Regular cardiac myocyte (primary cell): ENCODE measurements around the gene SBNO2. TPM values are rescaled to one million over a fixed set of nuclear protein-coding genes. Genes with fewer than 3 reads are reported as not detected.

ENCODE experiments used
- total RNA-seq: library from RNA; depleted of rRNA; stranded (reverse); fragments of >200 nt; gene quantifications from 2 replicates; pipeline ENCODE4 v1.2.3, GENCODE V29; 2014

Gene SBNO2
- 34.1 and 40.3 TPM in 2 replicates for total RNA-seq

GRCh38 chr19:1173845-1174809 is at the start of gene SBNO2:
TSS of gene SBNO2 (minus strand) at chr19:1174268. CDS start at chr19:1154276, 19,992 bp downstream.

GRCh38 chr19:1205114-1206099 is 31.3 kb upstream of the SBNO2 start, which contains the start of gene STK11:
TSS of gene STK11 (plus strand) at chr19:1205778. CDS start at chr19:1206914, 1,136 bp downstream.

GRCh38 chr19:1103708-1104310 is 70.3 kb downstream of the SBNO2 start, which contains the start of gene GPX4:
TSS of gene GPX4 (plus strand) at chr19:1103994. CDS start at chr19:1104044, 50 bp downstream.

GRCh38 chr19:1094978-1095701 is 78.9 kb downstream of the SBNO2 start, which contains the start of gene POLR2E:
TSS of gene POLR2E (minus strand) at chr19:1095375. CDS start at chr19:1095315, 60 bp downstream.

GRCh38 chr19:1066748-1067340 is 107.2 kb downstream of the SBNO2 start, which contains the start of gene ARHGAP45:
TSS of gene ARHGAP45 (plus strand) at chr19:1067167. CDS start at chr19:1067406, 239 bp downstream.

Other genes starting within 250 kb of the SBNO2 start
- 12.7 and 15.1 TPM in 2 replicates for gene ARID3A, start 248.2 kb downstream of the SBNO2 start, total RNA-seq
- 36.1 and 64.8 TPM in 2 replicates for gene WDR18, start 189.9 kb downstream of the SBNO2 start, total RNA-seq
- gene GRIN3B, start 173.8 kb downstream of the SBNO2 start, total RNA-seq, result under 0.01 TPM in 2 replicates
- 65.7 and 95.7 TPM in 2 replicates for gene TMEM259, start 153.1 kb downstream of the SBNO2 start, total RNA-seq
- gene RNU6-2, start 152.7 kb downstream of the SBNO2 start, total RNA-seq, result not detected in 2 replicates
- gene CNN2, start 147.7 kb downstream of the SBNO2 start, total RNA-seq, result 141 and 167 TPM in 2 replicates
- gene ABCA7, start 134.2 kb downstream of the SBNO2 start, total RNA-seq, result 5.0 and 5.9 TPM in 2 replicates
- gene ARHGAP45, start 107.1 kb downstream of the SBNO2 start, total RNA-seq, result 1.7 and 2.0 TPM in 2 replicates
- 42.8 and 90.5 TPM in 2 replicates for gene POLR2E, start 78.9 kb downstream of the SBNO2 start, total RNA-seq
- gene GPX4, start 70.3 kb downstream of the SBNO2 start, total RNA-seq, result 187 and 281 TPM in 2 replicates
- gene STK11, start 31.5 kb upstream of the SBNO2 start, total RNA-seq, result 82.9 and 101 TPM in 2 replicates
- 1.7 TPM in 2 replicates for gene CBARP, start 63.7 kb upstream of the SBNO2 start, total RNA-seq
- gene ATP5F1D, start 67.5 kb upstream of the SBNO2 start, total RNA-seq, result 11.8 and 29.1 TPM in 2 replicates
- 8.7 and 22.4 TPM in 2 replicates for gene MIDN, start 74.3 kb upstream of the SBNO2 start, total RNA-seq
- 199 and 207 TPM in 2 replicates for gene CIRBP, start 95.1 kb upstream of the SBNO2 start, total RNA-seq
- gene FAM174C, start 101.3 kb upstream of the SBNO2 start, total RNA-seq, result 22.8 and 24.2 TPM in 2 replicates
- gene EFNA2, start 111.6 kb upstream of the SBNO2 start, total RNA-seq, result not detected in 2 replicates
- 47.6 and 53.3 TPM in 2 replicates for gene NDUFS7, start 209.6 kb upstream of the SBNO2 start, total RNA-seq
- gene GAMT, start 227.3 kb upstream of the SBNO2 start, total RNA-seq, result 35.2 and 40.1 TPM in 2 replicates
- gene DAZAP1, start 233.3 kb upstream of the SBNO2 start, total RNA-seq, result 42.3 and 80.3 TPM in 2 replicates